SK-N-MC (cell line): ENCODE data around the gene PHC1.
"Not testable (repeated sequence)": the region's sequence is repeated elsewhere in the genome, so short reads cannot be mapped to it uniquely, and the experiment has no call there.

Experiments used
- EZH2 ChIP-seq: fragments of 200-600 bp; sonication (generic); IDR thresholded peaks from one replicate; pipeline ENCODE4 v1.6.1; 2017; ENCODE audit warnings: antibody characterized with exemption
- POLR2AphosphoS5 ChIP-seq: IDR thresholded peaks from 2 replicates; pipeline ENCODE4 v1.6.1; 2012; ENCODE audit warnings: mild to moderate bottlenecking, low read depth, low read length, borderline replicate concordance

DNA sequence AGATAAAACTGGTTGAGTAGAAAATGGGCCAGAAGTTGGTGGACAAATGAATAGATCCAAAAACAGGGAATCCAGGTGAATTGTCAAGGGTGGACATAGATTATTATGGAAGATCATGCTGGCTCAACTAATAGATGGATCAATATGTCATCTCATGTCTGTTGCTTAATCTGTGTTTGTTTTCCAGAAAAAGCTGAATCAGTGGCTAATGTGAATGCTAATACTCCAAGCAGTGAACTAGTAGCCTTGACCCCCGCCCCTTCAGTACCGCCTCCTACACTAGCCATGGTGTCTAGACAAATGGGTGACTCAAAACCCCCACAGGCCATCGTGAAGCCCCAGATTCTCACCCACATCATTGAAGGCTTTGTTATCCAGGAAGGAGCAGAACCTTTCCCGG, 19.8 kb downstream of the PHC1 start:
- TF ChIP-seq POLR2AphosphoS5, EZH2: not testable (repeated sequence)
